SU-DHL-6 (cell line): ENCODE results near the gene CIAO2A.

ENCODE experiments used
- H2AFZ ChIP-seq: fragments of 200-600 bp; sonication (generic); 2 replicates; pipeline ENCODE4 v1.6.1; 2014; ENCODE audit warnings: low read depth, mild to moderate bottlenecking, moderate library complexity, mixed read lengths, antibody characterized with exemption, low read length; ENCODE audit not compliant: severe bottlenecking
- H3F3A ChIP-seq: fragments of 200-600 bp; shearing (Covaris generic); 2 replicates; pipeline ENCODE4 v1.6.0; 2016; ENCODE audit warnings: antibody characterized with exemption, mild to moderate bottlenecking; ENCODE audit not compliant: insufficient read depth
- H3K27ac ChIP-seq: fragments of 200-600 bp; sonication (generic); 2 replicates; pipeline ENCODE4 v1.5.1; 2016; ENCODE audit warnings: low read depth, mild to moderate bottlenecking, low read length, moderate library complexity, mixed read lengths
- H3K27me3 ChIP-seq: fragments of 200-600 bp; sonication (generic), shearing (Covaris generic); 2 replicates; pipeline ENCODE4 v1.6.0; 2014; ENCODE audit warnings: mild to moderate bottlenecking, low read length
- H3K36me3 ChIP-seq: fragments of 200-600 bp; sonication (generic); 2 replicates; pipeline ENCODE4 v1.6.1; 2014; ENCODE audit warnings: mild to moderate bottlenecking, low read length, mixed read lengths
- H3K4me2 ChIP-seq: fragments of 300-600, 200-600 bp; shearing (Covaris generic), sonication (generic); 2 replicates; pipeline ENCODE4 v1.6.0; 2014; ENCODE audit warnings: low read length, low read depth, mild to moderate bottlenecking; ENCODE audit not compliant: poor library complexity, severe bottlenecking
- H3K4me3 ChIP-seq: fragments of 200-600 bp; sonication (generic); 2 replicates; pipeline ENCODE4 v1.5.1; 2014; ENCODE audit warnings: antibody characterized with exemption, low read length, mild to moderate bottlenecking, mixed read lengths; ENCODE audit not compliant: insufficient read depth, poor library complexity, severe bottlenecking
- H3K79me2 ChIP-seq: fragments of 200-600 bp; sonication (generic); 2 replicates; pipeline ENCODE4 v1.6.1; 2014; ENCODE audit warnings: mild to moderate bottlenecking, low read length, moderate library complexity; ENCODE audit not compliant: insufficient read depth
- H3K9ac ChIP-seq: fragments of 200-600 bp; sonication (generic); 2 replicates; pipeline ENCODE4 v1.7.0; 2014; ENCODE audit warnings: mild to moderate bottlenecking, low read length
- H3K9me2 ChIP-seq: fragments of 200-600 bp; sonication (generic); replicated peaks from 2 replicates; pipeline ENCODE4 v1.6.1; 2014; ENCODE audit warnings: low read length; ENCODE audit not compliant: insufficient read depth
- H3K9me3 ChIP-seq: fragments of 200-600 bp; sonication (generic); 2 replicates; pipeline ENCODE4 v1.6.1; 2014; ENCODE audit warnings: low read length, mixed read lengths; ENCODE audit not compliant: insufficient read depth
- H4K20me1 ChIP-seq: fragments of 200-600 bp; sonication (generic); 2 replicates; pipeline ENCODE4 v1.6.1; 2014; ENCODE audit warnings: low read depth, mild to moderate bottlenecking, antibody characterized with exemption, low read length, moderate library complexity, mixed read lengths
- EZH2phosphoT487 ChIP-seq: fragments of 200-600 bp; sonication (generic), shearing (Covaris generic); conservative IDR thresholded peaks from 2 replicates; pipeline ENCODE4 v1.6.1; 2018; ENCODE audit warnings: mild to moderate bottlenecking, antibody characterized with exemption, low read length, moderate library complexity, mixed read lengths
- TF ChIP-seq, protein P1 (sequence below): fragments of 200-600 bp; sonication (generic); IDR thresholded peaks from one replicate; pipeline ENCODE4 v1.5.1; 2017; ENCODE audit warnings: antibody characterized with exemption, mild to moderate bottlenecking, low read length, moderate library complexity; ENCODE audit not compliant: insufficient read depth, poor library complexity, severe bottlenecking

The CIAO2A gene

GRCh38 chr15:64024172-64025050, 69.2 kb downstream of the CIAO2A start:
- Histone ChIP-seq H3K79me2 (no peaks in the 10 kb centered on the region), H3K27me3 (no peaks in the 10 kb centered on the region), H3K27ac (no peak overlapping the region), H4K20me1 (no peaks in the 10 kb centered on the region), H3F3A (no peaks in the 10 kb centered on the region), H3K36me3 (no peaks in the 10 kb centered on the region), H3K9ac (no peak overlapping the region), H3K9me3 (no peaks in the 10 kb centered on the region), H2AFZ (no peak overlapping the region), H3K9me2 (no peaks in the 10 kb centered on the region), H3K4me3 (no peak overlapping the region), H3K4me2 (no peak overlapping the region)
- TF ChIP-seq, protein P1, sequence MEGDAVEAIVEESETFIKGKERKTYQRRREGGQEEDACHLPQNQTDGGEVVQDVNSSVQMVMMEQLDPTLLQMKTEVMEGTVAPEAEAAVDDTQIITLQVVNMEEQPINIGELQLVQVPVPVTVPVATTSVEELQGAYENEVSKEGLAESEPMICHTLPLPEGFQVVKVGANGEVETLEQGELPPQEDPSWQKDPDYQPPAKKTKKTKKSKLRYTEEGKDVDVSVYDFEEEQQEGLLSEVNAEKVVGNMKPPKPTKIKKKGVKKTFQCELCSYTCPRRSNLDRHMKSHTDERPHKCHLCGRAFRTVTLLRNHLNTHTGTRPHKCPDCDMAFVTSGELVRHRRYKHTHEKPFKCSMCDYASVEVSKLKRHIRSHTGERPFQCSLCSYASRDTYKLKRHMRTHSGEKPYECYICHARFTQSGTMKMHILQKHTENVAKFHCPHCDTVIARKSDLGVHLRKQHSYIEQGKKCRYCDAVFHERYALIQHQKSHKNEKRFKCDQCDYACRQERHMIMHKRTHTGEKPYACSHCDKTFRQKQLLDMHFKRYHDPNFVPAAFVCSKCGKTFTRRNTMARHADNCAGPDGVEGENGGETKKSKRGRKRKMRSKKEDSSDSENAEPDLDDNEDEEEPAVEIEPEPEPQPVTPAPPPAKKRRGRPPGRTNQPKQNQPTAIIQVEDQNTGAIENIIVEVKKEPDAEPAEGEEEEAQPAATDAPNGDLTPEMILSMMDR: no peak
- no peak for TF ChIP-seq EZH2phosphoT487

DNA sequence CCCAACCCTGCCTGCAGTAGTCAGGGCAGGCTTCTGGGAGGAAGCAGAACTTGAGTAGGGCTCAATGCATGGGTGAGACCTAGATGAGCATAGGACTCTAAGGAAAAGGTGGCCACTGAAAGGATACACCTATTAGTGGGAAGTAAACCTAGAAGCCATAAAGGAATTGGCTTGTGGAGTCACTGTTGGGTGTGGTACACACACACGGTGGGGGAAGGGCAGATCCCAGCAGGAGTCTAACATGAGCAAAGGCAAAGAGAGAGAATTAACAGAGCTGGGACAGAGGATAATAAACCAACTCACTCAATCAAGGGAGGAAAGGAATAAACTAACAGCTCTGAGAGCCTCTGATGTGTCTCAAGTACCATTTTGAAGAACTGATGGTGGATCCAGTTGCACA, 70.4 kb downstream of the CIAO2A start:
- Histone ChIP-seq H3K27me3 (no peaks in the 10 kb centered on the region), H3F3A (no peaks in the 10 kb centered on the region), H3K9me3 (no peaks in the 10 kb centered on the region), H2AFZ (no peak overlapping the region), H3K9ac (no peak overlapping the region), H3K79me2 (no peaks in the 10 kb centered on the region), H3K4me2 (no peak overlapping the region), H3K27ac (no peak overlapping the region), H3K4me3 (no peak overlapping the region), H3K9me2 (no peaks in the 10 kb centered on the region), H4K20me1 (no peaks in the 10 kb centered on the region), H3K36me3 (no peaks in the 10 kb centered on the region)
- TF ChIP-seq, protein P1: no peak
- no peak for TF ChIP-seq EZH2phosphoT487

GRCh38 chr15:64022571-64022970, 71.1 kb downstream of the CIAO2A start:
- no peaks in the 10 kb centered on the region for H4K20me1 ChIP-seq
- H3K79me2 ChIP-seq: no peaks in the 10 kb centered on the region
- no peak overlapping the region for H2AFZ ChIP-seq
- H3K27ac ChIP-seq: no peak overlapping the region
- no peaks in the 10 kb centered on the region for H3K9me2 ChIP-seq
- H3K4me3 ChIP-seq: no peak overlapping the region
- no peaks in the 10 kb centered on the region for H3F3A ChIP-seq
- no peaks in the 10 kb centered on the region for H3K9me3 ChIP-seq
- TF ChIP-seq EZH2phosphoT487: no peak
- TF ChIP-seq, protein P1: no peak
- H3K4me2 ChIP-seq: no peak overlapping the region
- no peaks in the 10 kb centered on the region for H3K27me3 ChIP-seq
- no peak overlapping the region for H3K9ac ChIP-seq
- H3K36me3 ChIP-seq: no peaks in the 10 kb centered on the region
